Peyer's patch (tissue), 4 donors: ENCODE results near the gene MOCOS. TPM values are rescaled to one million over a fixed set of nuclear protein-coding genes. Genes with fewer than 3 reads are reported as not detected.
"Not testable (repeated sequence)": the region's sequence is repeated elsewhere in the genome, so short reads cannot be mapped to it uniquely, and the experiment has no call there.

Experiments used
- DNase-seq, 3 donors: peaks; one replicate each; pipeline ENCODE4 v3.0.0-alpha.2; 2017 to 2019
- H3K27ac ChIP-seq, 4 donors: fragments of 200-600 bp; sonication (generic); one replicate each; pipeline ENCODE4 v1.5.1; 2016 to 2019
- H3K27me3 ChIP-seq, 2 donors: fragments of 200-600 bp; sonication (generic); one replicate each; pipeline ENCODE4 v1.5.1; 2019
- H3K36me3 ChIP-seq, 3 donors: fragments of 200-600 bp; sonication (generic); one replicate each; pipeline ENCODE4 v1.5.1; 2016 to 2019
- H3K4me1 ChIP-seq, 4 donors: fragments of 200-600 bp; sonication (generic); one replicate each; pipeline ENCODE4 v1.5.1; 2016 to 2019
- H3K4me3 ChIP-seq, 4 donors: fragments of 200-600 bp; sonication (generic); 1 replicate in 3 of 4; 2 replicates in 1 of 4; pipeline ENCODE4 v1.5.1; 2016 to 2019; ENCODE audit warnings: mild to moderate bottlenecking in 1 of 4
- H3K9me3 ChIP-seq, 4 donors: fragments of 200-600 bp; sonication (generic); one replicate each; pipeline ENCODE4 v1.5.1; 2016 to 2019; ENCODE audit warnings: mild to moderate bottlenecking in 1 of 4
- POLR2A ChIP-seq, 2 donors: fragments of 450-650 bp; IDR thresholded peaks; one replicate each; pipeline ENCODE4 v1.5.1; 2017; ENCODE audit warnings: antibody characterized with exemption in 2 of 2, mild to moderate bottlenecking in 2 of 2, moderate library complexity in 2 of 2
- total RNA-seq, 4 donors: library from RNA; depleted of rRNA; stranded (reverse); fragments of >200 nt; gene quantifications; one replicate each; pipeline ENCODE4 v1.1.0, GENCODE V29; 2016
- TF ChIP-seq, protein P1 (sequence below), 6 experiments: fragments of 450-650 bp in 4 of 6; fragments of 200-600 bp in 2 of 6; sonication (generic) in 1 of 6; IDR thresholded peaks; one replicate each; pipeline ENCODE4 v1.5.1; 2017 to 2019; ENCODE audit warnings: antibody characterized with exemption in 6 of 6, mild to moderate bottlenecking in 3 of 6, moderate library complexity in 1 of 6

Gene MOCOS
- total RNA-seq, 4 donors from 2014 or later: 5.0 to 34.0 (median 25.4) TPM

DNA sequence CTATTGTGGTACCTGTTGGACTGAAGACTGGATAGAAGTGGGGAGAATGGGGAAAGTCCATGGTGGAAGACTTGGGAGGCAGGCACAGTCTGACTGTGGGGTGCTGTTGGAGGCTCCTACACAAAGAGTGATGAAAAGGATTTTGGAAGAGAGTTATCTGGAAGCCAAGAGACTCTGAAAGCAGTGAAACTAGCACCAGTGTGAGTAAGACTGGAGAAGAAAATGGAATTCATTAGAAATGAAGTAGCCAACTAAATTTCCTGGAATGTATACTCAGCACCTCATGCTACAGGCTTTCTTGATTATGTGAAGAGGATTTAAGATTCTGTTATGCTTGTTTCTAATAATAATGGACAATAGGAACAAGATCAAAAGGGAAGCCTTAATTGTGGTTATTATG is 29.9 kb upstream of the MOCOS start:
- no peaks in the 10 kb centered on the region for H3K4me1 ChIP-seq
- peaks cover 0 to 69% (median 0%) of the 10 kb centered on the region in 3 donors for H3K36me3 ChIP-seq
- no peak overlapping the region for H3K27ac ChIP-seq
- no peak overlapping the region for H3K4me3 ChIP-seq
- no peaks in the 10 kb centered on the region for H3K27me3 ChIP-seq
- TF ChIP-seq, protein P1, sequence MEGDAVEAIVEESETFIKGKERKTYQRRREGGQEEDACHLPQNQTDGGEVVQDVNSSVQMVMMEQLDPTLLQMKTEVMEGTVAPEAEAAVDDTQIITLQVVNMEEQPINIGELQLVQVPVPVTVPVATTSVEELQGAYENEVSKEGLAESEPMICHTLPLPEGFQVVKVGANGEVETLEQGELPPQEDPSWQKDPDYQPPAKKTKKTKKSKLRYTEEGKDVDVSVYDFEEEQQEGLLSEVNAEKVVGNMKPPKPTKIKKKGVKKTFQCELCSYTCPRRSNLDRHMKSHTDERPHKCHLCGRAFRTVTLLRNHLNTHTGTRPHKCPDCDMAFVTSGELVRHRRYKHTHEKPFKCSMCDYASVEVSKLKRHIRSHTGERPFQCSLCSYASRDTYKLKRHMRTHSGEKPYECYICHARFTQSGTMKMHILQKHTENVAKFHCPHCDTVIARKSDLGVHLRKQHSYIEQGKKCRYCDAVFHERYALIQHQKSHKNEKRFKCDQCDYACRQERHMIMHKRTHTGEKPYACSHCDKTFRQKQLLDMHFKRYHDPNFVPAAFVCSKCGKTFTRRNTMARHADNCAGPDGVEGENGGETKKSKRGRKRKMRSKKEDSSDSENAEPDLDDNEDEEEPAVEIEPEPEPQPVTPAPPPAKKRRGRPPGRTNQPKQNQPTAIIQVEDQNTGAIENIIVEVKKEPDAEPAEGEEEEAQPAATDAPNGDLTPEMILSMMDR (IDR thresholded peaks at IDR 0.05): no peak
- no peak for TF ChIP-seq POLR2A (IDR thresholded peaks at IDR 0.05)
- DNase-seq: no peak
- no peaks in the 10 kb centered on the region for H3K9me3 ChIP-seq

DNA sequence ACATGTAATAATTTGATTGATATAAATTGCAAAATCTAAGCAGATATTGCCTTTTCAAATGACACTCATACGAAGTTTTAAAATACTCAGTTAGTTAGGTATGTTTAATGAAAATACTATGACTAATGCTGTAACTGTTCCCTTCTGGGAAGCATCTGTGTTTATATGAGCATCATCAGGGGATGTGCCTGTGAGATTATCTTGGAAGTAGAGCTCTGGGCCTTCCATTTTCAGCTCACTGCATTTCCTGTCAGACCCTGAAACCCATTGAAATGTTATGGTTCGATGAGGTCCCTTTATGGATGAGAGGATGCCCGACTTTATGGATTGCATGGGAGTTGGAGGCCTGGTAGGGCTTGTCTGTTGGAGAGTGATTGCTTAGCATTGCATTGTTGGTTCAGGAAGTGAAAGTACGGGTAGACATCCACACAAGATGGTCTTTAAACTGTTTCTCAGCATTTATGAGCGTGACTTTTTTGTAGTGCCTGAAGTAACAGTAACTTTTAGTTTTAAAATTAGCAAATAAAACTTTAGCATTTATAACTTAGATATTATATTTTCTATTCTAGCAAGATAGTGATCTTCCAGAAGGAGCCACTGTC is 28.9 kb upstream of the MOCOS start:
- TF ChIP-seq POLR2A (IDR thresholded peaks at IDR 0.05): no peak
- TF ChIP-seq, protein P1 (IDR thresholded peaks at IDR 0.05): no peak
- H3K36me3 ChIP-seq: peaks cover 0 to 77% (median 0%) of the 10 kb centered on the region in 3 donors
- H3K27me3 ChIP-seq: no peaks in the 10 kb centered on the region
- DNase-seq: no peak
- no peak overlapping the region for H3K4me3 ChIP-seq
- H3K9me3 ChIP-seq: no peaks in the 10 kb centered on the region
- H3K27ac ChIP-seq: no peak overlapping the region
- no peaks in the 10 kb centered on the region for H3K4me1 ChIP-seq

DNA sequence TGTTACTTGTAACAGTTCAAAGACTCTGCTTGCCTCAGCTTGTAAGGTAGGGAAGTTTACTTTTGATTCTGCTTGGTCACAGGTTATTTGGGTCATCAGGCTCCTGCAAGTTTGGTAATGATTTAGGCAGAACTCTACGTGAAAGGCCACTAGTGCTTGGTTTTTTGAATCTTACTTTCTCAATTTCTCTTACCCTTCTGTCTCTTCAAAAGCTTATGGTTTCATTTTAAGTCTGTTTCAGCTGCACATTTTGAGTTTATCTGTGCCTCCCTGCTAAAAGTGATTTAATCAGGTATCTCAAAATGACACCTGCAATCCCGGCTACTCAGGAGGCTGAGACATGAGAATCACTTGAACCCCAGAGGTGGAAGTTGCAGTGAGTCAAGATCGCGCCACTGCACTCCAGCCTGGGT is 26.3 kb upstream of the MOCOS start:
- no peak overlapping the region for H3K27ac ChIP-seq
- no peak for DNase-seq
- H3K36me3 ChIP-seq: peaks cover 0 to 88% (median 0%) of the 10 kb centered on the region in 3 donors
- H3K4me1 ChIP-seq: no peaks in the 10 kb centered on the region
- no peaks in the 10 kb centered on the region for H3K9me3 ChIP-seq
- H3K4me3 ChIP-seq: no peak overlapping the region
- TF ChIP-seq, protein P1 (IDR thresholded peaks at IDR 0.05): no peak
- TF ChIP-seq POLR2A (IDR thresholded peaks at IDR 0.05): no peak
- H3K27me3 ChIP-seq: no peaks in the 10 kb centered on the region

DNA sequence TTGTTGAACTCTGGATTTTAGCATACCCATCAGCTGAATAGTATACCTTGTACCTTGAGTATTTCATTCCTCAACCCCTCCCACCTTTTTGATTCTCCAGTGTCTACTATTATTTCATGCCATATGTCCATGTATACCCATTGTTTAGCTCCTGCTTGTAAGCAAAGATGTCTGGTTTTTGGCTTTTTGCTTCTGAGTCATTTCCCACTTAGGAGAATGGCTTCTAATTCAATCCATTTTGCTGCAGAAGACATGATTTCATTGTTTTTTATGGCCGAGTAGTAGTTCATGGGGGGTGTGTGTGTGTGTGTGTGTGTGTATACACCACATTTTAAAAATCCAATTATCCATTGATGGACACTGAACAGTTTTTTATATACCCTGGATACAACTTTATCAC is 24.3 kb upstream of the MOCOS start:
- Histone ChIP-seq H3K27ac (no peak overlapping the region), H3K4me1 (no peaks in the 10 kb centered on the region), H3K36me3 (peaks cover 0 to 89% (median 0%) of the 10 kb centered on the region in 3 donors), H3K9me3 (no peaks in the 10 kb centered on the region), H3K4me3 (no peak overlapping the region), H3K27me3 (no peaks in the 10 kb centered on the region)
- DNase-seq: no peak
- TF ChIP-seq, protein P1 (IDR thresholded peaks at IDR 0.05): no peak
- TF ChIP-seq POLR2A (IDR thresholded peaks at IDR 0.05): no peak

DNA sequence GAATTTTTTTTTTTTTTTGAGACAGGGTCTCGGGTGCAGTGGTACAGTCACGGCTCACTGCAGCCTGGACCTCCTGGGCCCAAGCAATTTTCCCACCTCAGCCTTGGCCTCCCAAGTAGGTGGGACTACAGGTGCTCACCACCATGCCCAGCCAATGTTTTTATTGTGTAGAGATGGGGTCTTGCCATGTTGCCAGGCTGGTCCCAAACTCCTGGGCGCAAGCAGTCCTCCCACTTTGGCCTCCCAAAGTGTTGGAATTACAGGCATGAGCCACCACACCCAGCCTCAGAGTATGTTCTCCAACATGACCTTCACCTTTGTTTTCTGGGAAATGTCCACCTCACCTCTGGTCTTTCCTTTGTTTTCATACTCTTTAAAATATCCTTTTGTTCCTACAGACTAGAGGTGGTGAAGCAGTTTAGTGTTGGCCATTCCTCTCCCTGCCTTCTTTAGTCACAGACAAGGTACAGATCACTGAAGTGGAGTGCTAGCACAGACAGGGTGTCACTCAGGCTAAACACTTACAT is 19.5 kb upstream of the MOCOS start:
- TF ChIP-seq, protein P1 (IDR thresholded peaks at IDR 0.05): no peak
- no peak for TF ChIP-seq POLR2A (IDR thresholded peaks at IDR 0.05)
- Histone ChIP-seq H3K36me3 (peaks cover 0 to 93% (median 0%) of the 10 kb centered on the region in 3 donors), H3K4me3 (no peak overlapping the region), H3K27me3 (no peaks in the 10 kb centered on the region), H3K9me3 (no peaks in the 10 kb centered on the region), H3K27ac (no peak overlapping the region), H3K4me1 (no peaks in the 10 kb centered on the region)
- DNase-seq: no peak

DNA sequence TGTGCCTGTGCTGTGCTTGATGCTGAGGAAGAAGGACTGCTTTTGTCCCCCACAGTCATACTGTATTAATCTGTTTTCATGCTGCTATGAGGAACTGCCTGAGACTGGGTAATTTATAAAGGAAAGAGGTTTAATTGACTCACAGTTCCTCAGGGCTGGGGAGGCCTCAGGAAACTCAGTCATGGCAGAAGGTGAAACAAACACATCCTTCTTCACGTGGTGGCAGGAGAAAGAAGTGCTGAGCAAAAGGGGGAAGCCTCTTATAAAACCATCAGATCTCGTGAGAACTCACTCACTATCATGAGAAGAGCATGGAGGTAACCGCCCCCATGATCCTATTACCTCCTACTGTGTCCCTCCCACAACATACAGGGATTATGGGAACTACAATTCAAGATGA is 19.0 kb upstream of the MOCOS start:
- not testable (repeated sequence) for H3K4me3 ChIP-seq, DNase-seq, H3K9me3 ChIP-seq, H3K27ac ChIP-seq, H3K27me3 ChIP-seq, H3K4me1 ChIP-seq
- peaks cover 0 to 88% (median 0%) of the 10 kb centered on the region in 3 donors for H3K36me3 ChIP-seq
